GM12878 (cell line): ENCODE data around the gene ALOXE3. TPM values are rescaled to one million over a fixed set of nuclear protein-coding genes. Genes with fewer than 3 reads are reported as not detected.

Source experiments
- ATAC-seq: fragments of 200-7000 bp; cut with Tn5 transposase; 3 replicates; pipeline ENCODE4 v1.9.1; 2020; ENCODE audit warnings: mild to moderate bottlenecking, moderate library complexity
- BruUV-seq: library from RNA; stranded (reverse); fragments of 400-500 nt; replicated peaks from 2 replicates; lab custom pipeline; 2021; lab: Mats Ljungman, UMichigan
- CTCF ChIA-PET: fragments of 300-600 bp; sonication (Branson Sonifier 250); formaldehyde crosslinking; extraction: SDS; loops from one replicate; lab custom pipeline; 2021; ENCODE audit warnings: inconsistent platforms; lab: Yijun Ruan, JAX
- POLR2A ChIA-PET: fragments of 350-600 bp; formaldehyde crosslinking; extraction: SDS; loops from one replicate; lab custom pipeline; 2021; ENCODE audit warnings: inconsistent platforms; lab: Charles Lee
- RAD21 ChIA-PET: fragments of 300-600 bp; sonication (Branson Sonifier 250); formaldehyde crosslinking; loops from one replicate; lab custom pipeline; 2023; ENCODE audit warnings: antibody characterized with exemption; ENCODE audit not compliant: unreplicated experiment; lab: Charles Lee
- SMC1A ChIA-PET: fragments of 300-600 bp; sonication (Branson Sonifier 250); formaldehyde crosslinking; loops from one replicate; lab custom pipeline; 2023; ENCODE audit not compliant: unreplicated experiment, uncharacterized antibody; lab: Charles Lee
- DNase-seq: peaks from one replicate; pipeline ENCODE4 v3.0.0-alpha.2; 2011; ENCODE audit warnings: low read depth, low spot score
- FAIRE-seq: peaks from 3 replicates; lab custom pipeline; 2011; peaks lifted over from hg19 to GRCh38; lab: Jason Lieb, UNC
- H2AFZ ChIP-seq: 2 replicates; pipeline ENCODE4 v1.6.0; 2011; ENCODE audit warnings: low read depth, low read length, control low read depth; ENCODE audit not compliant: control insufficient read depth
- H3K27ac ChIP-seq: 2 replicates; pipeline ENCODE4 v1.5.1; 2011; ENCODE audit warnings: control low read depth; ENCODE audit not compliant: control insufficient read depth, insufficient read depth
- H3K27me3 ChIP-seq, 2 experiments: replicated peaks in 1 of 2; 2 replicates each; pipeline versions ENCODE4 v1.6.0 to v1.6.1; 2011; ENCODE audit warnings: low read length in 1 of 2; ENCODE audit not compliant: control insufficient read depth in 2 of 2, insufficient read depth in 2 of 2
- H3K36me3 ChIP-seq, 2 experiments: 2 replicates each; pipeline ENCODE4 v1.5.1; 2011; ENCODE audit warnings: low read length in 1 of 2; ENCODE audit not compliant: control insufficient read depth in 2 of 2, insufficient read depth in 2 of 2
- H3K4me1 ChIP-seq: 2 replicates; pipeline ENCODE4 v1.6.1; 2011; ENCODE audit warnings: mild to moderate bottlenecking, low read length, moderate library complexity, mixed read lengths; ENCODE audit not compliant: control insufficient read depth, insufficient read depth
- H3K4me2 ChIP-seq: 2 replicates; pipeline ENCODE4 v1.6.0; 2011; ENCODE audit warnings: control low read depth; ENCODE audit not compliant: control insufficient read depth, insufficient read depth
- H3K4me3 ChIP-seq: fragments of 200-600 bp; sonication (generic); 2 replicates; pipeline ENCODE4 v1.5.1; 2016
- H3K79me2 ChIP-seq: 2 replicates; pipeline ENCODE4 v1.6.0; 2011; ENCODE audit warnings: low read length; ENCODE audit not compliant: control insufficient read depth, insufficient read depth
- H3K9ac ChIP-seq: 2 replicates; pipeline ENCODE4 v1.8.0; 2011; ENCODE audit warnings: low read length, control low read depth, mixed read lengths; ENCODE audit not compliant: control insufficient read depth, insufficient read depth
- H3K9me3 ChIP-seq: replicated peaks from 3 replicates; pipeline ENCODE4 v1.5.1; 2011; ENCODE audit warnings: mild to moderate bottlenecking, low read length; ENCODE audit not compliant: control insufficient read depth, insufficient read depth
- H4K20me1 ChIP-seq: 2 replicates; pipeline ENCODE4 v1.6.0; 2011; ENCODE audit not compliant: control insufficient read depth, insufficient read depth
- ATF7 ChIP-seq: fragments of 450-650 bp; IDR thresholded peaks from 2 replicates; pipeline ENCODE4 v1.6.1; 2016; ENCODE audit warnings: low read depth, mild to moderate bottlenecking
- CBX5 ChIP-seq: sonication (generic); IDR thresholded peaks from 2 replicates; pipeline ENCODE4 v1.6.1; 2016; ENCODE audit warnings: low read depth, moderate library complexity, mild to moderate bottlenecking, inconsistent platforms
- CUX1 ChIP-seq: IDR thresholded peaks from 2 replicates; pipeline ENCODE4 v1.6.1; 2012; ENCODE audit warnings: improper control_type of control experiment, low read depth, low read length; ENCODE audit not compliant: insufficient replicate concordance
- PAX8 ChIP-seq: fragments of 450-650 bp; IDR thresholded peaks from 2 replicates; pipeline ENCODE4 v1.6.1; 2017; ENCODE audit warnings: mild to moderate bottlenecking, moderate library complexity
- POLR2AphosphoS5 ChIP-seq: IDR thresholded peaks from 2 replicates; pipeline ENCODE4 v1.6.1; 2011; ENCODE audit warnings: mild to moderate bottlenecking, low read length, inconsistent platforms
- SMAD1 ChIP-seq: fragments of 450-650 bp; IDR thresholded peaks from 2 replicates; pipeline ENCODE4 v1.6.1; 2018; ENCODE audit warnings: mild to moderate bottlenecking, low read depth; ENCODE audit not compliant: partially characterized antibody
- YBX1 ChIP-seq: fragments of 450-650 bp; IDR thresholded peaks from 2 replicates; pipeline ENCODE4 v1.6.1; 2016; ENCODE audit warnings: antibody characterized with exemption
- ZBTB40 ChIP-seq: fragments of 450-650 bp; IDR thresholded peaks from 2 replicates; pipeline ENCODE4 v1.6.1; 2016; ENCODE audit warnings: mild to moderate bottlenecking, moderate library complexity, borderline replicate concordance
- WGBS: methylation state at CpG from one replicate; pipeline ENCODE4 v1.1.6; 2016; ENCODE audit warnings: low lambda C conversion rate; ENCODE audit not compliant: insufficient replicate concordance, insufficient coverage; ENCODE audit errors: missing lambda C conversion rate; 5-methylcytosine and 5-hydroxymethylcytosine counted together
- in situ Hi-C: fragments of 300-500 bp; cut with MboI; formaldehyde crosslinking; loops from 9 replicates; pipeline ENCODE4 v1.14.3; 2018; ENCODE audit warnings: mixed read lengths
- intact Hi-C: fragments of 100-400 bp; cut with micrococcal nuclease; formaldehyde crosslinking; loops from one replicate; pipeline ENCODE4 v1.14.2; 2022; ENCODE audit not compliant: unreplicated experiment
- polyA plus RNA-seq, 11 experiments: library from polyadenylated mRNA; depleted of rRNA in 4 of 11; unstranded in 6 of 11; stranded (reverse) in 5 of 11; fragments of >200 nt; fragmentation: Nextera tagmentation in 4 of 11; fragmentation: Illumina TruSeq in 1 of 11; extraction: Ambion mirVana in 4 of 11; extraction: Trizol in 1 of 11; gene quantifications; 1 replicate in 1 of 11; 2 replicates in 10 of 11; pipeline versions ENCODE4 v1.2.1 to v1.2.3, GENCODE V29; 2011 to 2016; ENCODE audit warnings: inconsistent platforms in 2 of 11, missing spikeins in 2 of 11, low read depth in 1 of 11
- total RNA-seq, 4 experiments: library from RNA; depleted of rRNA in 3 of 4; stranded (reverse); fragments of >200 nt in 3 of 4; fragmentation: Illumina TruSeq in 1 of 4; extraction: Trizol in 1 of 4; gene quantifications; 2 replicates each; pipeline versions ENCODE4 v1.2.1 to v1.2.3, GENCODE V29; 2013 to 2021
- TF ChIP-seq, protein P1 (sequence below): fragments of 450-650 bp; formaldehyde crosslinking; IDR thresholded peaks from 2 replicates; pipeline ENCODE4 v1.4.0; 2020; ENCODE audit warnings: mild to moderate bottlenecking, moderate library complexity

The ALOXE3 gene
- total and polyA plus RNA-seq, 10 of the 15 experiments (the other 5 are each of a cell fraction or from before 2014, with no cell fraction given) = 0.04 TPM; not detected in 9

- DNase-seq = no peak
- in situ Hi-C loops = no loop called here
- H3K4me3 ChIP-seq = no peak overlapping the region
- ATAC-seq = no peak
- no peak overlapping the region for H3K9ac ChIP-seq
- H3K27ac ChIP-seq = no peak overlapping the region
- H3K4me2 ChIP-seq = no peak overlapping the region
- RAD21 ChIA-PET = no interaction called here
- H2AFZ ChIP-seq = no peak overlapping the region
- H4K20me1 ChIP-seq = no peaks in the 10 kb centered on the region; the same call in 1 of the 2 replicates
- CTCF ChIA-PET = interaction anchor here (0.7 to 3.4 kb wide), 2 partner anchors 11 kb away, joined by 3 to 29 read pairs; no protein-coding TSS in a partner anchor
- H3K27me3 ChIP-seq = no peaks in the 10 kb centered on the region
- POLR2A ChIA-PET = interaction anchor here (1.2 to 3.8 kb wide), 3 partner anchors 10 to 145 kb away, joined by 3 to 29 read pairs (median 4); partner anchors contain the start of gene SLC25A35
- H3K9me3 ChIP-seq = no peaks in the 10 kb centered on the region
- no TSS peak for BruUV-seq
- SMC1A ChIA-PET = interaction anchor here (1.8 kb wide), 1 partner anchor 9 kb away, joined by 13 read pairs; no protein-coding TSS in a partner anchor
- peaks cover 9 to 21% of the 10 kb centered on the region in 2 experiments for H3K36me3 ChIP-seq
- intact Hi-C loops = no loop called here
- peaks cover 15% of the 10 kb centered on the region for H3K4me1 ChIP-seq
- H3K79me2 ChIP-seq = peaks cover 19% of the 10 kb centered on the region
- no peak for FAIRE-seq
- 93% methylated on average over 29 of the region's 29 CpGs for WGBS
- TF ChIP-seq CBX5 (no peak), ZBTB40 (no peak), SMAD1 (no peak), POLR2AphosphoS5 (no peak), YBX1 (no peak), PAX8 (no peak), ATF7 (no peak), CUX1 (no peak)
- TF ChIP-seq, protein P1, sequence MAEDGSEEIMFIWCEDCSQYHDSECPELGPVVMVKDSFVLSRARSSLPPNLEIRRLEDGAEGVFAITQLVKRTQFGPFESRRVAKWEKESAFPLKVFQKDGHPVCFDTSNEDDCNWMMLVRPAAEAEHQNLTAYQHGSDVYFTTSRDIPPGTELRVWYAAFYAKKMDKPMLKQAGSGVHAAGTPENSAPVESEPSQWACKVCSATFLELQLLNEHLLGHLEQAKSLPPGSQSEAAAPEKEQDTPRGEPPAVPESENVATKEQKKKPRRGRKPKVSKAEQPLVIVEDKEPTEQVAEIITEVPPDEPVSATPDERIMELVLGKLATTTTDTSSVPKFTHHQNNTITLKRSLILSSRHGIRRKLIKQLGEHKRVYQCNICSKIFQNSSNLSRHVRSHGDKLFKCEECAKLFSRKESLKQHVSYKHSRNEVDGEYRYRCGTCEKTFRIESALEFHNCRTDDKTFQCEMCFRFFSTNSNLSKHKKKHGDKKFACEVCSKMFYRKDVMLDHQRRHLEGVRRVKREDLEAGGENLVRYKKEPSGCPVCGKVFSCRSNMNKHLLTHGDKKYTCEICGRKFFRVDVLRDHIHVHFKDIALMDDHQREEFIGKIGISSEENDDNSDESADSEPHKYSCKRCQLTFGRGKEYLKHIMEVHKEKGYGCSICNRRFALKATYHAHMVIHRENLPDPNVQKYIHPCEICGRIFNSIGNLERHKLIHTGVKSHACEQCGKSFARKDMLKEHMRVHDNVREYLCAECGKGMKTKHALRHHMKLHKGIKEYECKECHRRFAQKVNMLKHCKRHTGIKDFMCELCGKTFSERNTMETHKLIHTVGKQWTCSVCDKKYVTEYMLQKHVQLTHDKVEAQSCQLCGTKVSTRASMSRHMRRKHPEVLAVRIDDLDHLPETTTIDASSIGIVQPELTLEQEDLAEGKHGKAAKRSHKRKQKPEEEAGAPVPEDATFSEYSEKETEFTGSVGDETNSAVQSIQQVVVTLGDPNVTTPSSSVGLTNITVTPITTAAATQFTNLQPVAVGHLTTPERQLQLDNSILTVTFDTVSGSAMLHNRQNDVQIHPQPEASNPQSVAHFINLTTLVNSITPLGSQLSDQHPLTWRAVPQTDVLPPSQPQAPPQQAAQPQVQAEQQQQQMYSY = no peak
Measured at GRCh38 chr17:8149419-8150193, 31.3 kb upstream of the ALOXE3 start.
